ENCODE measurements around the gene TMEM45A. TPM values are rescaled to one million over a fixed set of nuclear protein-coding genes. Genes with fewer than 3 reads are reported as not detected.

The TMEM45A gene
- total and polyA plus RNA-seq, 2 donors (not counting 3 experiments of a cell fraction or from before 2014, with no cell fraction given) = 5.6 to 8.6 TPM

DNA sequence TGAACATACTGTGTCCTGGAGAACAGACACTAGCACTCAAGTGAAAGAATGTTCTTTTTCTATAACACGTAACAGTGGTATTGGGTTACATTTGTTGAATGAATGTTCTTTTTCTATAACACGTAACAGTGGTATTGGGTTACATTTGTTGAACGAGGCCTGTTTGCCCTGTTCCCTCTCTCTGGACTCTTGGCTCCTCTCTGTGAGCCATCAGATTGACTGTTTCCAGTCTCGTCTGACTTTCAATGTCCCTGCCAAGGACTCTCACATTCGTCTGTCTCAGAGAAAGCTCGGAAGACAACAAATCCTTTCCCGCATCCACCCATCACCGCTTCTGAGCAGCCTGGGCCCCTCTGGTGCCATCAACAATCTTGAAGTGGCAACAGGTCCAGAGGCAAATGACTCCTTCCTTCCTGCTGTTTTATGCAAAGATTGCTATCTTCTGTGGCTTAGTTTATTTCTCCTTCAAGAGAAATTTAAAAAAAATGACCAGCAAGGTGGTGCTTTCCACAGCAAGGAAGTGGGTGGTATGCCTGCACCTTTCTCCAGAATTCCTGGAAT is 8.0 kb downstream of the TMEM45A start:
- POLR2A ChIA-PET = no interaction called here
- H3K4me3 ChIP-seq (replicated peaks in 1 of 3; ENCODE audit: insufficient read depth in 1 of 3, low read depth in 1 of 3, low read length in 3 of 3) = no peak overlapping the region

More for the DNA sequence above, 8.0 kb downstream of the TMEM45A start:
- no peak overlapping the region for H3K27ac ChIP-seq (ENCODE audit: insufficient read depth, low read depth, low read length)
- CTCF ChIA-PET = no interaction called here
- no peak for FAIRE-seq
- no TSS peak for BruUV-seq (replicated peaks)
- H3K9me1 ChIP-seq (replicated peaks; ENCODE audit: control insufficient read depth, extremely low read depth, insufficient read depth, low read length) = no peaks in the 10 kb centered on the region
- intact Hi-C loops (cut with micrococcal nuclease) = no loop called here
- no peaks in the 10 kb centered on the region for H3K9me3 ChIP-seq (replicated peaks; ENCODE audit: control insufficient read depth, insufficient read depth, low read length)
- no peaks in the 10 kb centered on the region for H3K36me3 ChIP-seq (ENCODE audit: control insufficient read depth in 2 of 2, extremely low read depth in 1 of 2, insufficient read depth in 2 of 2, low read length in 2 of 2)
- no peak overlapping the region for H2AFZ ChIP-seq (ENCODE audit: low read depth, low read length)
- no peaks in the 10 kb centered on the region for H4K20me1 ChIP-seq (replicated peaks; ENCODE audit: control insufficient read depth, extremely low read depth, insufficient read depth, low read length)
- H3K4me2 ChIP-seq (ENCODE audit: insufficient read depth, low read length) = no peak overlapping the region
- no peak for DNase-seq (ENCODE audit: low read depth, low spot score)
- dilution Hi-C loops (cut with MboI; ENCODE audit: extremely low pct_ligation_motif_present, low sequenced_read_pairs) = no loop called here
- no peak for TF ChIP-seq POLR2AphosphoS5 (IDR thresholded peaks at IDR 0.05; ENCODE audit: insufficient read depth, low read depth, low read length)
- no peak for TF ChIP-seq GATA2 (IDR thresholded peaks at IDR 0.05; ENCODE audit: insufficient read depth, insufficient read length, low read depth, low read length)
- no peak for TF ChIP-seq EZH2 (IDR thresholded peaks at IDR 0.05; ENCODE audit: borderline replicate concordance, low read depth, low read length, severe bottlenecking)
- TF ChIP-seq MYC (IDR thresholded peaks at IDR 0.05; ENCODE audit: low read depth, low read length) = no peak
- TF ChIP-seq POLR2A (IDR thresholded peaks at IDR 0.05; ENCODE audit: low read depth, low read length) = no peak
- TF ChIP-seq, protein P1, sequence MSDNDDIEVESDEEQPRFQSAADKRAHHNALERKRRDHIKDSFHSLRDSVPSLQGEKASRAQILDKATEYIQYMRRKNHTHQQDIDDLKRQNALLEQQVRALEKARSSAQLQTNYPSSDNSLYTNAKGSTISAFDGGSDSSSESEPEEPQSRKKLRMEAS (IDR thresholded peaks at IDR 0.05; ENCODE audit: insufficient read depth, insufficient read length) = no peak
- TF ChIP-seq, protein P2, sequence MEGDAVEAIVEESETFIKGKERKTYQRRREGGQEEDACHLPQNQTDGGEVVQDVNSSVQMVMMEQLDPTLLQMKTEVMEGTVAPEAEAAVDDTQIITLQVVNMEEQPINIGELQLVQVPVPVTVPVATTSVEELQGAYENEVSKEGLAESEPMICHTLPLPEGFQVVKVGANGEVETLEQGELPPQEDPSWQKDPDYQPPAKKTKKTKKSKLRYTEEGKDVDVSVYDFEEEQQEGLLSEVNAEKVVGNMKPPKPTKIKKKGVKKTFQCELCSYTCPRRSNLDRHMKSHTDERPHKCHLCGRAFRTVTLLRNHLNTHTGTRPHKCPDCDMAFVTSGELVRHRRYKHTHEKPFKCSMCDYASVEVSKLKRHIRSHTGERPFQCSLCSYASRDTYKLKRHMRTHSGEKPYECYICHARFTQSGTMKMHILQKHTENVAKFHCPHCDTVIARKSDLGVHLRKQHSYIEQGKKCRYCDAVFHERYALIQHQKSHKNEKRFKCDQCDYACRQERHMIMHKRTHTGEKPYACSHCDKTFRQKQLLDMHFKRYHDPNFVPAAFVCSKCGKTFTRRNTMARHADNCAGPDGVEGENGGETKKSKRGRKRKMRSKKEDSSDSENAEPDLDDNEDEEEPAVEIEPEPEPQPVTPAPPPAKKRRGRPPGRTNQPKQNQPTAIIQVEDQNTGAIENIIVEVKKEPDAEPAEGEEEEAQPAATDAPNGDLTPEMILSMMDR (IDR thresholded peaks at IDR 0.05; ENCODE audit: extremely low read depth in 1 of 2, insufficient read depth in 1 of 2, low read depth in 1 of 2, low read length in 2 of 2) = no peak
- no peak for TF ChIP-seq JUN (IDR thresholded peaks at IDR 0.05; ENCODE audit: borderline replicate concordance, insufficient read depth, insufficient read length, low read depth)
- TF ChIP-seq FOS (IDR thresholded peaks at IDR 0.05; ENCODE audit: borderline replicate concordance, insufficient read depth, low read length) = no peak
- no peak overlapping the region for H3K9ac ChIP-seq (replicated peaks; ENCODE audit: extremely low read depth, insufficient read depth, low read length)
- H3K79me2 ChIP-seq (ENCODE audit: control insufficient read depth, insufficient read depth, low read length) = no peaks in the 10 kb centered on the region
- H3K4me1 ChIP-seq (ENCODE audit: control insufficient read depth, extremely low read depth, insufficient read depth, low read length) = no peaks in the 10 kb centered on the region
- H3K27me3 ChIP-seq (ENCODE audit: control insufficient read depth in 2 of 2, insufficient read depth in 2 of 2, low read length in 2 of 2) = peaks cover 0 to 2% of the 10 kb centered on the region in 2 experiments
